IMR-90 (cell line): ENCODE data around the gene ARL6. TPM values are rescaled to one million over a fixed set of nuclear protein-coding genes. Genes with fewer than 3 reads are reported as not detected.

Experiments used
- ATAC-seq: fragments of 200-7000 bp; cut with Tn5 transposase; 2 replicates; pipeline ENCODE4 v1.9.1; 2020; ENCODE audit warnings: low read depth, mild to moderate bottlenecking, moderate library complexity
- BruUV-seq: library from RNA; stranded (reverse); fragments of 400-500 nt; replicated peaks from 2 replicates; lab custom pipeline; 2021; lab: Mats Ljungman, UMichigan
- CTCF ChIA-PET: fragments of 300-600 bp; formaldehyde crosslinking; extraction: SDS; loops from one replicate; lab custom pipeline; 2021; ENCODE audit warnings: antibody characterized with exemption; lab: Yijun Ruan, JAX
- POLR2A ChIA-PET: fragments of 300-600 bp; sonication (Branson Sonifier 250); formaldehyde crosslinking; loops from one replicate; lab custom pipeline; 2022; ENCODE audit warnings: antibody characterized with exemption; ENCODE audit not compliant: unreplicated experiment; lab: Charles Lee
- DNase-seq: peaks from one replicate; pipeline ENCODE4 v3.0.0; 2013
- H2AFZ ChIP-seq: replicated peaks from 2 replicates; pipeline ENCODE3; 2013; ENCODE audit warnings: low read length, mild to moderate bottlenecking; ENCODE audit not compliant: poor library complexity
- H2AK5ac ChIP-seq: 2 replicates; pipeline ENCODE4 v1.6.1; 2013; ENCODE audit warnings: low read depth, low read length, inconsistent platforms
- H2AK9ac ChIP-seq: replicated peaks from 2 replicates; pipeline ENCODE3; 2013; ENCODE audit warnings: mild to moderate bottlenecking, low read depth, low read length, moderate library complexity; ENCODE audit not compliant: poor library complexity
- H2BK120ac ChIP-seq: 2 replicates; pipeline ENCODE4 v1.6.1; 2013; ENCODE audit warnings: low read depth, low read length, inconsistent platforms
- H2BK15ac ChIP-seq: 3 replicates; pipeline ENCODE4 v1.6.1; 2013; ENCODE audit warnings: low read depth, low read length, inconsistent platforms
- H2BK20ac ChIP-seq: 2 replicates; pipeline ENCODE4 v1.6.1; 2013; ENCODE audit warnings: low read depth, mild to moderate bottlenecking, inconsistent platforms, low read length, moderate library complexity
- H2BK5ac ChIP-seq: 2 replicates; pipeline ENCODE4 v1.6.1; 2013; ENCODE audit warnings: mild to moderate bottlenecking, low read depth, low read length, inconsistent platforms; ENCODE audit not compliant: poor library complexity, severe bottlenecking
- H3K14ac ChIP-seq: replicated peaks from 2 replicates; pipeline ENCODE4 v1.6.1; 2013; ENCODE audit warnings: low read depth, low read length, inconsistent platforms
- H3K18ac ChIP-seq: 2 replicates; pipeline ENCODE4 v1.6.1; 2013; ENCODE audit warnings: low read depth, low read length, control low read depth
- H3K23ac ChIP-seq: 2 replicates; pipeline ENCODE4 v1.6.1; 2013; ENCODE audit warnings: low read depth, low read length, inconsistent platforms
- H3K27ac ChIP-seq: 2 replicates; pipeline ENCODE4 v1.5.1; 2013; ENCODE audit warnings: mild to moderate bottlenecking, control low read depth, low read length; ENCODE audit not compliant: insufficient read depth
- H3K27me3 ChIP-seq: 2 replicates; pipeline ENCODE4 v1.6.1; 2013; ENCODE audit warnings: low read length; ENCODE audit not compliant: control insufficient read depth, insufficient read depth
- H3K36me3 ChIP-seq: 2 replicates; pipeline ENCODE4 v1.6.1; 2013; ENCODE audit warnings: low read length, mixed read lengths; ENCODE audit not compliant: control insufficient read depth, insufficient read depth
- H3K4ac ChIP-seq: 2 replicates; pipeline ENCODE4 v1.6.1; 2013; ENCODE audit warnings: low read depth, low read length, inconsistent platforms
- H3K4me1 ChIP-seq: 2 replicates; pipeline ENCODE4 v1.6.1; 2013; ENCODE audit warnings: low read length, mixed read lengths; ENCODE audit not compliant: control insufficient read depth, insufficient read depth
- H3K4me2 ChIP-seq: 2 replicates; pipeline ENCODE4 v1.6.1; 2013; ENCODE audit warnings: low read depth, mild to moderate bottlenecking, control low read depth, low read length, moderate library complexity
- H3K4me3 ChIP-seq: 2 replicates; pipeline ENCODE4 v1.5.1; 2013; ENCODE audit warnings: low read depth, mild to moderate bottlenecking, control low read depth, low read length, moderate library complexity; ENCODE audit not compliant: insufficient read depth
- H3K56ac ChIP-seq: 2 replicates; pipeline ENCODE4 v1.6.1; 2013; ENCODE audit warnings: low read length, inconsistent platforms; ENCODE audit not compliant: insufficient read depth; ENCODE audit errors: extremely low read depth
- H3K79me1 ChIP-seq, 2 experiments: 2 replicates each; pipeline ENCODE4 v1.6.1; 2013; ENCODE audit warnings: low read length in 2 of 2, inconsistent platforms in 1 of 2, low read depth in 1 of 2
- H3K9ac ChIP-seq: 2 replicates; pipeline ENCODE4 v1.6.1; 2013; ENCODE audit warnings: low read depth, low read length, control low read depth
- H3K9me1 ChIP-seq: 2 replicates; pipeline ENCODE4 v1.6.1; 2013; ENCODE audit warnings: low read length, inconsistent platforms; ENCODE audit not compliant: insufficient read depth
- H3K9me3 ChIP-seq: 2 replicates; pipeline ENCODE4 v1.6.1; 2013; ENCODE audit warnings: low read length; ENCODE audit not compliant: control insufficient read depth, insufficient read depth
- H4K20me1 ChIP-seq: 2 replicates; pipeline ENCODE4 v1.6.1; 2013; ENCODE audit warnings: low read length, inconsistent platforms; ENCODE audit not compliant: insufficient read depth
- H4K5ac ChIP-seq: 2 replicates; pipeline ENCODE4 v1.6.1; 2013; ENCODE audit warnings: mild to moderate bottlenecking, low read depth, low read length, control low read depth
- H4K8ac ChIP-seq, 2 experiments: 2 replicates each; pipeline ENCODE4 v1.6.1; 2013; ENCODE audit warnings: low read depth in 2 of 2, low read length in 2 of 2, control low read depth in 1 of 2, inconsistent platforms in 1 of 2
- H4K91ac ChIP-seq: 2 replicates; pipeline ENCODE4 v1.6.1; 2013; ENCODE audit warnings: low read depth, low read length, inconsistent platforms; ENCODE audit not compliant: insufficient read depth
- BHLHE40 ChIP-seq: fragments of 150-350 bp; IDR thresholded peaks from 2 replicates; pipeline ENCODE4 v1.6.1; 2016; ENCODE audit warnings: mild to moderate bottlenecking, low read depth, low read length
- CEBPB ChIP-seq: IDR thresholded peaks from 2 replicates; pipeline ENCODE4 v1.6.1; 2012; ENCODE audit warnings: low read depth, low read length, improper control_type of control experiment
- CHD1 ChIP-seq: IDR thresholded peaks from 2 replicates; pipeline ENCODE4 v1.6.1; 2012; ENCODE audit warnings: low read depth, low read length, improper control_type of control experiment
- FOS ChIP-seq: fragments of 150-350 bp; IDR thresholded peaks from 2 replicates; pipeline ENCODE4 v1.6.1; 2016; ENCODE audit warnings: low read depth, low read length
- MAZ ChIP-seq: IDR thresholded peaks from 2 replicates; pipeline ENCODE4 v1.6.1; 2012; ENCODE audit warnings: low read depth, mild to moderate bottlenecking, low read length, improper control_type of control experiment, moderate library complexity, borderline replicate concordance
- NFE2L2 ChIP-seq: fragments of 150-350 bp; IDR thresholded peaks from 2 replicates; pipeline ENCODE4 v1.6.1; 2016; ENCODE audit warnings: low read depth, mild to moderate bottlenecking, low read length
- POLR2A ChIP-seq: IDR thresholded peaks from 2 replicates; pipeline ENCODE4 v1.6.1; 2012; ENCODE audit warnings: mild to moderate bottlenecking, low read depth, low read length
- RAD21 ChIP-seq: IDR thresholded peaks from 2 replicates; pipeline ENCODE4 v1.6.1; 2012; ENCODE audit warnings: low read length, improper control_type of control experiment
- SMC3 ChIP-seq: fragments of 150-350 bp; IDR thresholded peaks from 2 replicates; pipeline ENCODE4 v1.6.1; 2016; ENCODE audit warnings: low read depth, mild to moderate bottlenecking, antibody characterized with exemption, low read length, moderate library complexity
- WGBS, 2 experiments: methylation state at CpG; one replicate each; pipeline versions ENCODE4 v1.1.5 to v1.1.7; 2013; ENCODE audit warnings: missing lambda C conversion rate in 2 of 2; ENCODE audit not compliant: insufficient read length in 1 of 2; ENCODE audit errors: extremely low coverage in 2 of 2; 5-methylcytosine and 5-hydroxymethylcytosine counted together
- dilution Hi-C: fragments of 300-500 bp; cut with HindIII; formaldehyde crosslinking; loops from one replicate; pipeline ENCODE4 v1.14.3; 2018; ENCODE audit warnings: low sequenced_read_pairs; ENCODE audit not compliant: unreplicated experiment
- in situ Hi-C: fragments of 300-500 bp; cut with MboI; formaldehyde crosslinking; loops from 3 replicates; pipeline ENCODE4 v1.14.3; 2019; ENCODE audit warnings: low sequenced_read_pairs, inconsistent platforms, mixed read lengths
- intact Hi-C: fragments of 100-400 bp; cut with micrococcal nuclease; formaldehyde crosslinking; loops from 2 replicates; pipeline ENCODE4 v1.10.0; 2022
- polyA plus RNA-seq, 3 experiments: library from polyadenylated mRNA; depleted of rRNA; stranded (reverse); fragments of >200 nt; gene quantifications; 2 replicates each; pipeline ENCODE4 v1.2.3, GENCODE V29; 2012; ENCODE audit warnings: low replicate concordance in 1 of 3
- total RNA-seq: library from RNA; depleted of rRNA; stranded (reverse); fragments of >200 nt; gene quantifications from 2 replicates; pipeline ENCODE4 v1.2.3, GENCODE V29; 2012
- TF ChIP-seq, protein P1 (sequence below): fragments of 150-350 bp; IDR thresholded peaks from 2 replicates; pipeline ENCODE4 v1.6.1; 2016; ENCODE audit warnings: low read depth, mild to moderate bottlenecking, low read length, moderate library complexity, borderline replicate concordance

Gene ARL6
- total and polyA plus RNA-seq, 2 of the 4 experiments (the other 2 are of a cell fraction), result 3.1 to 3.4 TPM

DNA sequence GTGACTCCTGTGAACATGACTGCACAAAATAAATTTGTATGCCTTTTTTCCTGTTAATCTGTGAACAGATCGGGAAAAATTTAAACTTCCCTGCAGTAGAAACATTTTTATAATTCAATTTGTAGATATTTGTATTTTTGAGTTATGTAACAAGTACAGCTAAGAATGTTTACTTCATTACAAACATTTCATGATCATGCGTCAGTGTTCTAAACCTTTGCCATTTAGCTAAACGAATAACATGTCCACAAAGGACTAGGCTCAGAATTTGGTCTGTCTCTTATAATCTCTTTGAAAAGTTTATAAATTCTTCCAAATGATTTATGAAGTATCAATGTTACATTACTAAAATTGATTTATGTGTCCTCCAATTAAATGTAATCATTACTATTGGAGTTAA, 39.9 kb downstream of the ARL6 start:
- peak; percentile 10 for DNase-seq
- dilution Hi-C loops, result loop anchor here (25.0 kb wide), 1 partner anchor 208 kb away; no protein-coding TSS in a partner anchor
- CTCF ChIA-PET, result interaction anchor here (0.9 kb wide), 1 partner anchor 204 kb away, joined by 3 read pairs; no protein-coding TSS in a partner anchor

More for the DNA sequence above, 39.9 kb downstream of the ARL6 start:
- Histone ChIP-seq H3K9me3 (no peaks in the 10 kb centered on the region), H2BK20ac (no peak overlapping the region), H4K8ac (no peak overlapping the region), H3K9me1 (no peaks in the 10 kb centered on the region), H2BK15ac (no peak overlapping the region), H2AK9ac (no peak overlapping the region), H3K79me1 (no peaks in the 10 kb centered on the region), H4K5ac (no peak overlapping the region), H4K91ac (no peak overlapping the region), H3K14ac (no peak overlapping the region), H3K56ac (no peak overlapping the region), H3K4me1 (no peaks in the 10 kb centered on the region), H4K20me1 (no peaks in the 10 kb centered on the region), H2BK5ac (no peak overlapping the region), H2AFZ (no peak overlapping the region), H3K27ac (no peak overlapping the region), H3K4me2 (no peak overlapping the region), H3K27me3 (no peaks in the 10 kb centered on the region), H3K4ac (no peak overlapping the region), H2BK120ac (no peak overlapping the region), H3K36me3 (no peaks in the 10 kb centered on the region), H3K9ac (no peak overlapping the region), H2AK5ac (no peak overlapping the region), H3K18ac (no peak overlapping the region), H3K23ac (no peak overlapping the region), H3K4me3 (no peak overlapping the region)
- intact Hi-C loops, result no loop called here
- in situ Hi-C loops, result loop anchor here (25.0 kb wide), 1 partner anchor 783 kb away; the partner anchor contains the start of gene CPOX
- peak; percentile 42; the same call in 1 of the 2 replicates for ATAC-seq
- POLR2A ChIA-PET, result interaction anchor here (0.7 kb wide), 1 partner anchor 197 kb away, joined by 3 read pairs; no protein-coding TSS in a partner anchor
- no CpG with 5 or more reads among the region's 3 CpGs for WGBS, 2 experiments
- TF ChIP-seq MAZ (no peak), NFE2L2 (no peak), CEBPB (no peak), RAD21 (no peak), FOS (no peak), SMC3 (no peak), POLR2A (no peak), BHLHE40 (no peak), CHD1 (no peak)
- TF ChIP-seq, protein P1, sequence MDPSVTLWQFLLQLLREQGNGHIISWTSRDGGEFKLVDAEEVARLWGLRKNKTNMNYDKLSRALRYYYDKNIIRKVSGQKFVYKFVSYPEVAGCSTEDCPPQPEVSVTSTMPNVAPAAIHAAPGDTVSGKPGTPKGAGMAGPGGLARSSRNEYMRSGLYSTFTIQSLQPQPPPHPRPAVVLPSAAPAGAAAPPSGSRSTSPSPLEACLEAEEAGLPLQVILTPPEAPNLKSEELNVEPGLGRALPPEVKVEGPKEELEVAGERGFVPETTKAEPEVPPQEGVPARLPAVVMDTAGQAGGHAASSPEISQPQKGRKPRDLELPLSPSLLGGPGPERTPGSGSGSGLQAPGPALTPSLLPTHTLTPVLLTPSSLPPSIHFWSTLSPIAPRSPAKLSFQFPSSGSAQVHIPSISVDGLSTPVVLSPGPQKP, result no peak
- no TSS peak for BruUV-seq
